ENCODE results near the gene AK3. TPM values are rescaled to one million over a fixed set of nuclear protein-coding genes. Genes with fewer than 3 reads are reported as not detected.

AK3 gene
- total and polyA plus RNA-seq, 9 of the 15 experiments (the other 6 are each of a cell fraction or from before 2014, with no cell fraction given): 12.2 to 78.6 (median 41.8) TPM

GRCh38 chr9:4771788-4772187 lies 30.8 kb upstream of the AK3 start:
- Histone ChIP-seq H4K20me1 (replicated peaks; ENCODE audit: control insufficient read depth, insufficient read depth, low read length) (no peaks in the 10 kb centered on the region), H3K9ac (ENCODE audit: insufficient read depth in 1 of 2, low read depth in 2 of 2, low read length in 2 of 2) (no peak overlapping the region), H2AFZ (ENCODE audit: low read depth, low read length) (no peak overlapping the region), H3K9me3 (replicated peaks; ENCODE audit: control insufficient read depth, insufficient read depth, low read depth, low read length) (no peaks in the 10 kb centered on the region), H3K36me3 (ENCODE audit: control insufficient read depth, insufficient read depth, low read length) (no peaks in the 10 kb centered on the region), H3K27ac (ENCODE audit: extremely low read depth, low read depth, low read length) (no peak overlapping the region), H3K4me1 (replicated peaks in 1 of 2; ENCODE audit: control insufficient read depth in 2 of 2, insufficient read depth in 2 of 2, low read length in 2 of 2) (peaks cover 8 to 12% of the 10 kb centered on the region in 2 experiments; a peak in 3 of 5 replicates), H3K79me2 (ENCODE audit: control insufficient read depth, insufficient read depth, low read length) (no peaks in the 10 kb centered on the region), H3K9me1 (ENCODE audit: control insufficient read depth, insufficient read depth, low read length) (no peaks in the 10 kb centered on the region), H3K27me3 (ENCODE audit: control insufficient read depth in 2 of 2, insufficient read depth in 2 of 2, low read length in 2 of 2) (no peaks in the 10 kb centered on the region), H3K4me3 (no peak overlapping the region), H3K4me2 (ENCODE audit: insufficient read depth, low read length) (no peak overlapping the region)
- FAIRE-seq (no peak), ATAC-seq (no peak), DNase-seq (ENCODE audit: extremely low read depth in 1 of 4, low spot score in 3 of 4) (no peak)
- TF ChIP-seq BCOR (IDR thresholded peaks at IDR 0.05) (0 out of 2 replicates have a peak, but pooled peaks have one; percentile 18), ZNF121 (CRISPR knock-in tag; conservative IDR thresholded peaks at IDR 0.05) (peak; percentile 85), RBM25 (IDR thresholded peaks at IDR 0.05; ENCODE audit: low read depth, low read length, severe bottlenecking) (peak; percentile 32), CAMTA2 (CRISPR knock-in tag; conservative IDR thresholded peaks at IDR 0.05) (no peak)
- ChIA-PET POLR2A (interaction anchor here (0.7 kb wide), 1 partner anchor 9 kb away, joined by 3 read pairs; no protein-coding TSS in a partner anchor), CTCF (ENCODE audit: low intra/inter-chr PET ratio) (no interaction called here)
- intact Hi-C loops (cut with micrococcal nuclease): no loop called here
- BruUV-seq (replicated peaks): no TSS peak
- 88% methylated on average over 1 of the region's 1 CpG for WGBS (ENCODE audit: insufficient coverage, low coverage, missing lambda C conversion rate)
- in situ Hi-C loops (cut with MboI): no loop called here

DNA sequence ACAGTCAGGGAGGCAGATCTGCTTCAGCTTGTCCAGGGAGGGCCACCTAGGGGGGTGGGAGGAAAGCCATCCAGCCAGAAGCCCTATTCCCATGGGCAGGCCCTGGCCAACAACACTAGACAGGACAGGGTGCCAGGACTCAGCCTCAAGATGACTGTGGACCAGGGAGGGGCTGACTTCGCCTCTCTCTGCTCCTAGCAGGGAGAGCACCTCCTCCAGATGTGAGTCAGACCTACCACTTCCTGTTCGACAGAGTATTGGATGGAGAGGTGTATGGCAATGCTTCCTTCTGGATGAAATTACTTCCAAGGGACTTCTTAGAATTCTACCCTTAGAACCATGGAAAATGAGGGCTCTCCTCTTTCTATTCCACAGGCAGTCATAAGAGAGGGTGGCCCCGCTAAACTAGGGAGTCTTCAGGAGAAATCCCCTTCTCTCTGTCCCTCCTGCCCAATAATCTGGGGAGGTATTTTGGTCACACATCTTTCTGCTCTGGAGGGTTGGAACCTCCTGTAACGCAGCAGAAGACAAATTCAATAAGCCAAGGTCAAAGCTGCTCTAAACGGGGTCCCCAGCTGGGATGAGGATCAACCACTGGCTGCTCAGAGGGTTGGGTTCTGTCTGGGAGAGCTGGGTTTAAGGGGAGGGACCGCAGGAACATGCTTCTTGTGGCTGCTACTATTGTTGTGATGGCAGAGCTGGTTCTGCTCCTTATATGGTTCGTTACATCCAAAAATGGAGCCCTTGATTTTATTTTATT lies 28.5 kb upstream of the AK3 start:
- FAIRE-seq (peak; percentile 77), DNase-seq (ENCODE audit: extremely low read depth in 1 of 4, low spot score in 3 of 4) (peak; percentile 27 to 69 (median 49)), ATAC-seq (peak; percentile 94)
- intact Hi-C loops (cut with micrococcal nuclease): no loop called here
- no TSS peak for BruUV-seq (replicated peaks)
- H3K9me3 ChIP-seq (replicated peaks; ENCODE audit: control insufficient read depth, insufficient read depth, low read depth, low read length): no peaks in the 10 kb centered on the region
- 51% methylated on average over 4 of the region's 7 CpGs for whole genome bisulfite sequencing (ENCODE audit: insufficient coverage, low coverage, missing lambda C conversion rate)
- CTCF ChIA-PET (ENCODE audit: low intra/inter-chr PET ratio): no interaction called here
- peaks cover 8 to 12% of the 10 kb centered on the region in 2 experiments; a peak in 3 of 5 replicates for H3K4me1 ChIP-seq (replicated peaks in 1 of 2; ENCODE audit: control insufficient read depth in 2 of 2, insufficient read depth in 2 of 2, low read length in 2 of 2)
- H3K79me2 ChIP-seq (ENCODE audit: control insufficient read depth, insufficient read depth, low read length): no peaks in the 10 kb centered on the region
- no peaks in the 10 kb centered on the region for H4K20me1 ChIP-seq (replicated peaks; ENCODE audit: control insufficient read depth, insufficient read depth, low read length)
- POLR2A ChIA-PET: no interaction called here
- in situ Hi-C loops (cut with MboI): no loop called here
- no peak overlapping the region for H3K4me2 ChIP-seq (ENCODE audit: insufficient read depth, low read length)
- H3K36me3 ChIP-seq (ENCODE audit: control insufficient read depth, insufficient read depth, low read length): no peaks in the 10 kb centered on the region
- no peak overlapping the region for H3K4me3 ChIP-seq
- no peak overlapping the region; the same call in 2 of the 3 replicates for H3K27ac ChIP-seq (ENCODE audit: extremely low read depth, low read depth, low read length)
- no peaks in the 10 kb centered on the region for H3K9me1 ChIP-seq (ENCODE audit: control insufficient read depth, insufficient read depth, low read length)
- H3K9ac ChIP-seq (ENCODE audit: insufficient read depth in 1 of 2, low read depth in 2 of 2, low read length in 2 of 2): peak overlapping the region in 1 of 2 experiments; percentile 36; a peak in 1 of 4 replicates
- H3K27me3 ChIP-seq (ENCODE audit: control insufficient read depth in 2 of 2, insufficient read depth in 2 of 2, low read length in 2 of 2): no peaks in the 10 kb centered on the region
- peak overlapping the region; percentile 83 for H2AFZ ChIP-seq (ENCODE audit: low read depth, low read length)
- TF ChIP-seq SMARCE1 (IDR thresholded peaks at IDR 0.05) (peak; percentile 47; the same call in 1 of the 2 replicates), ETV5 (CRISPR knock-in tag; IDR thresholded peaks at IDR 0.05; ENCODE audit: low read depth) (0 out of 2 replicates have a peak, but pooled peaks have one; percentile 52), JUN (IDR thresholded peaks at IDR 0.05; ENCODE audit: borderline replicate concordance, low read depth, low read length) (0 out of 2 replicates have a peak, but pooled peaks have one; percentile 14), JUN (CRISPR knock-in tag; IDR thresholded peaks at IDR 0.05; ENCODE audit: borderline replicate concordance) (no peak), MAX (CRISPR knock-in tag; IDR thresholded peaks at IDR 0.05) (no peak), RCOR1 (IDR thresholded peaks at IDR 0.05; ENCODE audit: borderline replicate concordance in 1 of 2, low read depth in 2 of 2, low read length in 2 of 2) (peak in 1 of 2 experiments; percentile 27; a peak in 1 of 4 replicates), ATF3 (IDR thresholded peaks at IDR 0.05) (peak; percentile 46; the same call in 1 of the 2 replicates), ATF3 (CRISPR knock-in tag; conservative IDR thresholded peaks at IDR 0.05) (no peak), SRF (CRISPR knock-in tag; IDR thresholded peaks at IDR 0.05) (peak in 1 of 2 experiments; percentile 48; a peak in 1 of 4 replicates), FOSL1 (tag; conservative IDR thresholded peaks at IDR 0.05) (peak; percentile 77), GABPB1 (CRISPR knock-in tag; IDR thresholded peaks at IDR 0.05) (peak; percentile 34; the same call in 1 of the 2 replicates)

Measured in K562 (cell line).